ENCODE measurements around the gene BLOC1S5.
A peak's percentile ranks its signal among the peaks of the same experiment; 100 is the strongest.

The BLOC1S5 gene

GRCh38 chr6:7974565-7974937 lies 89.6 kb downstream of the BLOC1S5 start:
- peak overlapping the region; percentile 33 for H4K91ac ChIP-seq (ENCODE audit: low read depth, low read length)
- H3K79me1 ChIP-seq (ENCODE audit: low read length) = peaks cover 11% of the 10 kb centered on the region
- no peaks in the 10 kb centered on the region for H3K79me2 ChIP-seq (ENCODE audit: control insufficient read depth, insufficient read depth, low read length, poor library complexity)
- no peak overlapping the region for H4K12ac ChIP-seq (ENCODE audit: low read depth, low read length)
- no peak overlapping the region for H3K18ac ChIP-seq (ENCODE audit: low read length)
- H3K9me3 ChIP-seq (ENCODE audit: insufficient read depth, low read depth, low read length) = peaks cover 2% of the 10 kb centered on the region
- H3K14ac ChIP-seq (ENCODE audit: low read length) = peak overlapping the region; percentile 24
- H3K4me3 ChIP-seq (ENCODE audit: low read depth, low read length) = no peak overlapping the region
- H3K4ac ChIP-seq (ENCODE audit: low read depth, low read length) = no peak overlapping the region
- no peak overlapping the region for H3K9ac ChIP-seq (ENCODE audit: low read length)
- peak overlapping the region; percentile 89 for H2BK12ac ChIP-seq (ENCODE audit: low read length)
- peak overlapping the region; percentile 54 for H2BK5ac ChIP-seq (ENCODE audit: low read depth, low read length, poor library complexity)
- no peak overlapping the region for H4K8ac ChIP-seq (ENCODE audit: low read depth, low read length)
- H2AFZ ChIP-seq (ENCODE audit: insufficient read depth, low read length, poor library complexity) = no peak overlapping the region
- H3K23ac ChIP-seq (ENCODE audit: low read length) = no peak overlapping the region
- H3K27me3 ChIP-seq (ENCODE audit: insufficient read depth, low read length) = no peaks in the 10 kb centered on the region
- no CpG with 5 or more reads among the region's 5 CpGs for WGBS (ENCODE audit: extremely low coverage, insufficient coverage, insufficient read length)
- H3K27ac ChIP-seq (ENCODE audit: low read depth, low read length) = peak overlapping the region; percentile 22
- H3K4me1 ChIP-seq (ENCODE audit: control insufficient read depth in 1 of 2, insufficient read depth in 2 of 2, low read length in 2 of 2) = peaks cover 14% of the 10 kb centered on the region in 2 experiments
- H2BK120ac ChIP-seq (ENCODE audit: insufficient read depth, low read length, poor library complexity) = peak overlapping the region; percentile 37
- peak in 1 of 2 donors; percentile 32 for DNase-seq
- peak overlapping the region; percentile 13 for H2AK5ac ChIP-seq (ENCODE audit: low read length)
- H3K4me2 ChIP-seq (ENCODE audit: low read length) = no peak overlapping the region
- H3K36me3 ChIP-seq (ENCODE audit: control insufficient read depth in 1 of 2, insufficient read depth in 2 of 2, low read length in 2 of 2) = no peaks in the 10 kb centered on the region

- no peaks in the 10 kb centered on the region for H3K27me3 ChIP-seq (ENCODE audit: insufficient read depth, low read length)
- H2BK12ac ChIP-seq (ENCODE audit: low read length) = no peak overlapping the region
- H3K4me3 ChIP-seq (ENCODE audit: low read depth, low read length) = no peak overlapping the region
- H3K9me3 ChIP-seq (ENCODE audit: insufficient read depth, low read depth, low read length) = peaks cover 2% of the 10 kb centered on the region
- no peak overlapping the region for H4K91ac ChIP-seq (ENCODE audit: low read depth, low read length)
- H3K4me1 ChIP-seq (ENCODE audit: control insufficient read depth in 1 of 2, insufficient read depth in 2 of 2, low read length in 2 of 2) = peaks cover 14% of the 10 kb centered on the region in 2 experiments
- H3K4me2 ChIP-seq (ENCODE audit: low read length) = no peak overlapping the region
- no peak overlapping the region for H3K4ac ChIP-seq (ENCODE audit: low read depth, low read length)
- H2BK5ac ChIP-seq (ENCODE audit: low read depth, low read length, poor library complexity) = no peak overlapping the region
- H4K12ac ChIP-seq (ENCODE audit: low read depth, low read length) = no peak overlapping the region
- no peak overlapping the region for H4K8ac ChIP-seq (ENCODE audit: low read depth, low read length)
- H3K23ac ChIP-seq (ENCODE audit: low read length) = no peak overlapping the region
- no peak overlapping the region for H2BK120ac ChIP-seq (ENCODE audit: insufficient read depth, low read length, poor library complexity)
- WGBS (ENCODE audit: extremely low coverage, insufficient coverage, insufficient read length) = no CpG with 5 or more reads among the region's 2 CpGs
- no peak overlapping the region for H3K27ac ChIP-seq (ENCODE audit: low read depth, low read length)
- no peak overlapping the region for H3K9ac ChIP-seq (ENCODE audit: low read length)
- H3K14ac ChIP-seq (ENCODE audit: low read length) = no peak overlapping the region
- H3K79me2 ChIP-seq (ENCODE audit: control insufficient read depth, insufficient read depth, low read length, poor library complexity) = no peaks in the 10 kb centered on the region
- H3K79me1 ChIP-seq (ENCODE audit: low read length) = peaks cover 11% of the 10 kb centered on the region
- no peaks in the 10 kb centered on the region for H3K36me3 ChIP-seq (ENCODE audit: control insufficient read depth in 1 of 2, insufficient read depth in 2 of 2, low read length in 2 of 2)
- DNase-seq = peak in 1 of 2 donors; percentile 8
- no peak overlapping the region for H3K18ac ChIP-seq (ENCODE audit: low read length)
- H2AFZ ChIP-seq (ENCODE audit: insufficient read depth, low read length, poor library complexity) = no peak overlapping the region
- no peak overlapping the region for H2AK5ac ChIP-seq (ENCODE audit: low read length)
Measured at GRCh38 chr6:7973584-7973983, 90.6 kb downstream of the BLOC1S5 start.

GRCh38 chr6:7971499-7971898 lies 92.7 kb downstream of the BLOC1S5 start:
- H2BK5ac ChIP-seq (ENCODE audit: low read depth, low read length, poor library complexity) = no peak overlapping the region
- H3K9me3 ChIP-seq (ENCODE audit: insufficient read depth, low read depth, low read length) = peaks cover 2% of the 10 kb centered on the region
- no peak overlapping the region for H2BK12ac ChIP-seq (ENCODE audit: low read length)
- H4K12ac ChIP-seq (ENCODE audit: low read depth, low read length) = no peak overlapping the region
- no peak overlapping the region for H2AK5ac ChIP-seq (ENCODE audit: low read length)
- no peak overlapping the region for H2BK120ac ChIP-seq (ENCODE audit: insufficient read depth, low read length, poor library complexity)
- H4K91ac ChIP-seq (ENCODE audit: low read depth, low read length) = no peak overlapping the region
- H3K36me3 ChIP-seq (ENCODE audit: control insufficient read depth in 1 of 2, insufficient read depth in 2 of 2, low read length in 2 of 2) = no peaks in the 10 kb centered on the region
- no peaks in the 10 kb centered on the region for H3K79me2 ChIP-seq (ENCODE audit: control insufficient read depth, insufficient read depth, low read length, poor library complexity)
- no peak overlapping the region for H4K8ac ChIP-seq (ENCODE audit: low read depth, low read length)
- H3K18ac ChIP-seq (ENCODE audit: low read length) = no peak overlapping the region
- no peak overlapping the region for H3K4me3 ChIP-seq (ENCODE audit: low read depth, low read length)
- H3K79me1 ChIP-seq (ENCODE audit: low read length) = peaks cover 11% of the 10 kb centered on the region
- no peak overlapping the region for H3K4me2 ChIP-seq (ENCODE audit: low read length)
- no peaks in the 10 kb centered on the region for H3K27me3 ChIP-seq (ENCODE audit: insufficient read depth, low read length)
- no CpG with 5 or more reads among the region's 2 CpGs for WGBS (ENCODE audit: extremely low coverage, insufficient coverage, insufficient read length)
- no peak overlapping the region for H3K9ac ChIP-seq (ENCODE audit: low read length)
- peaks cover 13 to 14% of the 10 kb centered on the region in 2 experiments for H3K4me1 ChIP-seq (ENCODE audit: control insufficient read depth in 1 of 2, insufficient read depth in 2 of 2, low read length in 2 of 2)
- H3K14ac ChIP-seq (ENCODE audit: low read length) = no peak overlapping the region
- H3K23ac ChIP-seq (ENCODE audit: low read length) = no peak overlapping the region
- no peak overlapping the region for H3K4ac ChIP-seq (ENCODE audit: low read depth, low read length)
- no peak for DNase-seq
- H2AFZ ChIP-seq (ENCODE audit: insufficient read depth, low read length, poor library complexity) = no peak overlapping the region
- H3K27ac ChIP-seq (ENCODE audit: low read depth, low read length) = no peak overlapping the region

DNA sequence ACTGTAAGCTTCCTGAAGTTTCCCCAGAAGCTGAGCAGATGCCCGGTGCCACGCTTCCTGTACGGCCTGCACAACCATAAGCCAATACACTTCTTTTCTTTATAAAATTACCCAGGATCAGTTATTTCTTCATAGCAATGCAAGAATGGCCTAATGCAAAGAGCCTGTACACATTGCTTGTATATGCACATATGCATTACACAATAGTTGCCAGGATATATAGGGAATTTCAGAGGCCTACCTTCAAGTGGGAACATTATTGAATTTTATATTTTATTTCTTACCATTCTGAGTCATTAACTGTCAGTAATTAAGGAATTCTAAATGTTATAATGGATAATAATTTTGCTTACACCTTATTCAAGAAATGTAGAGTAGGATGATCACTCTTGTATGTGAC lies 93.6 kb downstream of the BLOC1S5 start:
- WGBS (ENCODE audit: extremely low coverage, insufficient coverage, insufficient read length) = no CpG with 5 or more reads among the region's 3 CpGs
- no peak for DNase-seq

More for the DNA sequence above, 93.6 kb downstream of the BLOC1S5 start:
- H2BK120ac ChIP-seq (ENCODE audit: insufficient read depth, low read length, poor library complexity) = no peak overlapping the region
- H3K4me3 ChIP-seq (ENCODE audit: low read depth, low read length) = no peak overlapping the region
- no peak overlapping the region for H3K27ac ChIP-seq (ENCODE audit: low read depth, low read length)
- no peaks in the 10 kb centered on the region for H3K27me3 ChIP-seq (ENCODE audit: insufficient read depth, low read length)
- no peak overlapping the region for H3K23ac ChIP-seq (ENCODE audit: low read length)
- H3K4me1 ChIP-seq (ENCODE audit: control insufficient read depth in 1 of 2, insufficient read depth in 2 of 2, low read length in 2 of 2) = peaks cover 5 to 9% of the 10 kb centered on the region in 2 experiments
- H2AFZ ChIP-seq (ENCODE audit: insufficient read depth, low read length, poor library complexity) = no peak overlapping the region
- H3K4me2 ChIP-seq (ENCODE audit: low read length) = no peak overlapping the region
- H2BK5ac ChIP-seq (ENCODE audit: low read depth, low read length, poor library complexity) = no peak overlapping the region
- H4K12ac ChIP-seq (ENCODE audit: low read depth, low read length) = no peak overlapping the region
- no peaks in the 10 kb centered on the region for H3K36me3 ChIP-seq (ENCODE audit: control insufficient read depth in 1 of 2, insufficient read depth in 2 of 2, low read length in 2 of 2)
- H2AK5ac ChIP-seq (ENCODE audit: low read length) = no peak overlapping the region
- no peak overlapping the region for H4K8ac ChIP-seq (ENCODE audit: low read depth, low read length)
- no peak overlapping the region for H3K14ac ChIP-seq (ENCODE audit: low read length)
- H3K9me3 ChIP-seq (ENCODE audit: insufficient read depth, low read depth, low read length) = peaks cover 2% of the 10 kb centered on the region
- H3K18ac ChIP-seq (ENCODE audit: low read length) = no peak overlapping the region
- H2BK12ac ChIP-seq (ENCODE audit: low read length) = no peak overlapping the region
- no peaks in the 10 kb centered on the region for H3K79me2 ChIP-seq (ENCODE audit: control insufficient read depth, insufficient read depth, low read length, poor library complexity)
- H4K91ac ChIP-seq (ENCODE audit: low read depth, low read length) = no peak overlapping the region
- no peak overlapping the region for H3K9ac ChIP-seq (ENCODE audit: low read length)
- H3K4ac ChIP-seq (ENCODE audit: low read depth, low read length) = no peak overlapping the region
- peaks cover 6% of the 10 kb centered on the region for H3K79me1 ChIP-seq (ENCODE audit: low read length)
